Adrenal gland (tissue), 12 donors: ENCODE results near the gene FANCG. TPM values are rescaled to one million over a fixed set of nuclear protein-coding genes. Genes with fewer than 3 reads are reported as not detected.
A peak's percentile ranks its signal among the peaks of the same experiment; 100 is the strongest.

Experiments
- DNase-seq, 7 donors: peaks; one replicate each; pipeline ENCODE4 v3.0.0-alpha.2; 2019 to 2020
- H3K27ac ChIP-seq, 5 donors: fragments of 200-600 bp; sonication (generic) in 4 of 5; 1 replicate in 3 of 5; 2 replicates in 2 of 5; pipeline versions ENCODE4 v1.5.1 to v1.8.0; 2016 to 2020; ENCODE audit warnings: mild to moderate bottlenecking in 1 of 5
- H3K27me3 ChIP-seq: fragments of 200-600 bp; 2 replicates; pipeline ENCODE4 v1.8.0; 2021
- H3K36me3 ChIP-seq, 2 donors: fragments of 200-600 bp; replicated peaks in 1 of 2; 1 replicate in 1 of 2; 2 replicates in 1 of 2; pipeline versions ENCODE4 v1.5.1 to v1.8.0; 2018 to 2022
- H3K4me1 ChIP-seq, 2 donors: fragments of 200-600 bp; replicated peaks in 1 of 2; 1 replicate in 1 of 2; 2 replicates in 1 of 2; pipeline versions ENCODE4 v1.5.1 to v1.8.0; 2018 to 2021
- H3K4me3 ChIP-seq, 4 donors: fragments of 200-600 bp; sonication (generic) in 3 of 4; one replicate each; pipeline ENCODE4 v1.5.1; 2016 to 2018
- H3K9me3 ChIP-seq, 3 donors: fragments of 200-600 bp; sonication (generic) in 1 of 3; replicated peaks in 1 of 3; 1 replicate in 2 of 3; 2 replicates in 1 of 3; pipeline versions ENCODE4 v1.5.1 to v1.8.0; 2016 to 2021
- POLR2A ChIP-seq, 2 donors: fragments of 450-650 bp; IDR thresholded peaks; one replicate each; pipeline ENCODE4 v1.6.1; 2017; ENCODE audit warnings: antibody characterized with exemption in 2 of 2, mild to moderate bottlenecking in 2 of 2, moderate library complexity in 1 of 2
- WGBS, 4 donors: extraction: QIAGEN DNeasy Blood & Tissue Kit in 2 of 4; methylation state at CpG; one replicate each; pipeline versions ENCODE4 v1.1.5 to v1.1.7; 2013 to 2017; 5-methylcytosine and 5-hydroxymethylcytosine counted together
- intact Hi-C, 2 donors: fragments of 100-400 bp; cut with DNase I; formaldehyde crosslinking; loops; one replicate each; pipeline versions ENCODE4 v1.14.1 to v1.15.0; 2022 to 2023
- polyA plus RNA-seq, 3 donors: library from polyadenylated mRNA; stranded (reverse); fragments of 200-250 nt in 2 of 3; fragments of 350-450 nt in 1 of 3; fragmentation: Illumina TruSeq in 1 of 3; extraction: RNeasy Lipid Tissue Mini Kit (QIAGEN cat#74804) in 1 of 3; gene quantifications; one replicate each; pipeline ENCODE4 v1.2.3, GENCODE V29; 2013 to 2014
- total RNA-seq, 9 donors: library from RNA; depleted of rRNA in 4 of 9; stranded (reverse); fragments of >200 nt in 4 of 9; fragments of 120-200 nt in 1 of 9; fragmentation: NEBNext Ultra II Directional in 1 of 9; extraction: Animal tissue kit (Norgen Biotek cat#: 25700) in 1 of 9; gene quantifications; one replicate each; pipeline versions ENCODE4 v1.1.0 to v1.2.4, GENCODE V29; 2013 to 2023
- TF ChIP-seq, protein P1 (sequence below), 6 experiments: fragments of 450-650 bp in 4 of 6; fragments of 200-600 bp in 2 of 6; sonication (generic) in 1 of 6; IDR thresholded peaks; 1 replicate in 5 of 6; 2 replicates in 1 of 6; pipeline versions ENCODE4 v1.5.1 to v1.8.0; 2016 to 2021; ENCODE audit warnings: antibody characterized with exemption in 6 of 6, mild to moderate bottlenecking in 2 of 6, moderate library complexity in 1 of 6
- donor health status: healthy with polysubstance abuse.
- donor health status: Bipolar disorder and iron deficiency.
- donor health status: DM: yes; HTN: yes; CAD: no.
- donor health status: DM: no; HTN: no; CAD: no.
- donor health status: DM: no; HTN: no; CAD: no.
- donor health status: DM: yes; HTN: yes; CAD: no.

FANCG gene
- total and polyA plus RNA-seq, 12 donors = 5.5 to 31.2 (median 13.4) TPM

GRCh38 chr9:35029241-35029640 lies 50.5 kb downstream of the FANCG start:
- Histone ChIP-seq H3K27me3 (no peaks in the 10 kb centered on the region), H3K9me3 (no peaks in the 10 kb centered on the region), H3K27ac (no peak overlapping the region), H3K4me1 (peaks cover 12 to 18% of the 10 kb centered on the region in 2 donors), H3K36me3 (peaks cover 0 to 6% of the 10 kb centered on the region in 2 donors), H3K4me3 (no peak overlapping the region)
- no peak for DNase-seq
- WGBS, 4 donors = 75 to 98% (median 87%) methylated on average over 3 to 4 of the region's 4 CpGs
- intact Hi-C loops = no loop called here
- no peak for TF ChIP-seq POLR2A (IDR thresholded peaks at IDR 0.05)
- TF ChIP-seq, protein P1, sequence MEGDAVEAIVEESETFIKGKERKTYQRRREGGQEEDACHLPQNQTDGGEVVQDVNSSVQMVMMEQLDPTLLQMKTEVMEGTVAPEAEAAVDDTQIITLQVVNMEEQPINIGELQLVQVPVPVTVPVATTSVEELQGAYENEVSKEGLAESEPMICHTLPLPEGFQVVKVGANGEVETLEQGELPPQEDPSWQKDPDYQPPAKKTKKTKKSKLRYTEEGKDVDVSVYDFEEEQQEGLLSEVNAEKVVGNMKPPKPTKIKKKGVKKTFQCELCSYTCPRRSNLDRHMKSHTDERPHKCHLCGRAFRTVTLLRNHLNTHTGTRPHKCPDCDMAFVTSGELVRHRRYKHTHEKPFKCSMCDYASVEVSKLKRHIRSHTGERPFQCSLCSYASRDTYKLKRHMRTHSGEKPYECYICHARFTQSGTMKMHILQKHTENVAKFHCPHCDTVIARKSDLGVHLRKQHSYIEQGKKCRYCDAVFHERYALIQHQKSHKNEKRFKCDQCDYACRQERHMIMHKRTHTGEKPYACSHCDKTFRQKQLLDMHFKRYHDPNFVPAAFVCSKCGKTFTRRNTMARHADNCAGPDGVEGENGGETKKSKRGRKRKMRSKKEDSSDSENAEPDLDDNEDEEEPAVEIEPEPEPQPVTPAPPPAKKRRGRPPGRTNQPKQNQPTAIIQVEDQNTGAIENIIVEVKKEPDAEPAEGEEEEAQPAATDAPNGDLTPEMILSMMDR (IDR thresholded peaks at IDR 0.05) = no peak

- Histone ChIP-seq H3K4me3 (no peak overlapping the region), H3K27ac (no peak overlapping the region), H3K27me3 (no peaks in the 10 kb centered on the region), H3K36me3 (peaks cover 0 to 6% of the 10 kb centered on the region in 2 donors), H3K9me3 (no peaks in the 10 kb centered on the region), H3K4me1 (peaks cover 12 to 18% of the 10 kb centered on the region in 2 donors)
- no peak for TF ChIP-seq POLR2A (IDR thresholded peaks at IDR 0.05)
- TF ChIP-seq, protein P1 (IDR thresholded peaks at IDR 0.05) = no peak
- no peak for DNase-seq
- intact Hi-C loops = no loop called here
Observed at GRCh38 chr9:35028341-35028740, 51.4 kb downstream of the FANCG start.

DNA sequence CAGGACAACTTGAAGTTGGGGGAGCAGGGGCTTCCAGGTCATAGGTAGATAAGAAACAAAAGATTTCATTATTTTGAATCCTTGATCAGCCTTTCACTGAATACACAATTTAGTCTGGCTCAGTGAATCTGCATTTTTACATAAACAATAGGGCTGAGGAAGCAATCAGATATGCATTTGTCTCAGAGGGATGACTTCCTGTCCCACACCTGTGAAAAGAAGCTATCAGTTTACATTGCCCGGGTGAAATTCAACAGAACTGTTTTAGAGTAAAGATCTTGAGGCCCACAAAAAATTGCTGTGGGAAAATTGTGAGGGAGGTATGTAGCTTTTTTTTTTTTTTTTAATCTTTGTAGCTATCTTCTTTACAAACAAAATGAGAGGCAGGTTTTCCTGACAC lies 51.9 kb downstream of the FANCG start:
- whole genome bisulfite sequencing, 4 donors = 68 to 84% (median 77%) methylated on average over 1 of the region's 1 CpG
- Histone ChIP-seq H3K36me3 (peaks cover 0 to 6% of the 10 kb centered on the region in 2 donors), H3K27me3 (no peaks in the 10 kb centered on the region), H3K9me3 (no peaks in the 10 kb centered on the region), H3K27ac (peak overlapping the region in 2 of 5 donors; percentile 82 to 88), H3K4me3 (no peak overlapping the region), H3K4me1 (peaks cover 12 to 18% of the 10 kb centered on the region in 2 donors)
- DNase-seq = no peak
- TF ChIP-seq, protein P1 (IDR thresholded peaks at IDR 0.05) = no peak
- no peak for TF ChIP-seq POLR2A (IDR thresholded peaks at IDR 0.05)
- intact Hi-C loops = no loop called here

DNA sequence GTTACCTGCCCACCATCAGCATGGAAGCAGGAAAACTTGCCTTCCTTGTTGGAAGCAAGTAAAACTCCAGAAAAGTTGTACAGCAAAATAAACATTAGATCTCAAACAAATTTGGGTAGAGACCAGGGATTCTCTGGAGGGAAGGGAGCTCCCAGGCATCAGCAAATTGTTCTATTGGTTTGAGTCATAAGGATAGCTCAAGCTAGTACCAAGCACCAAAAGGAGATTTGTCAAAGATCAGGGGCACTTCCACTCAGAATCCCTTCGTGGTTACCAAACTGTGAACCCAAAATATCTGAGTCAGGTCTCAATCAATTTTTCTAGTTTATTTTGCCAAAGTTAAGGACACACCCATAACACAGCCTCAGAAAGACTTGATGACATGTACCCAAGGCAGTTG lies 52.4 kb downstream of the FANCG start:
- Histone ChIP-seq H3K36me3 (peaks cover 0 to 6% of the 10 kb centered on the region in 2 donors), H3K9me3 (no peaks in the 10 kb centered on the region), H3K27ac (peak overlapping the region in 3 of 5 donors; percentile 82 to 88 (median 85)), H3K4me1 (peaks cover 12 to 18% of the 10 kb centered on the region in 2 donors), H3K4me3 (no peak overlapping the region), H3K27me3 (no peaks in the 10 kb centered on the region)
- intact Hi-C loops = no loop called here
- 25 to 46% (median 43%) methylated on average over 1 of the region's 1 CpG for WGBS, 4 donors
- no peak for DNase-seq
- TF ChIP-seq POLR2A (IDR thresholded peaks at IDR 0.05) = no peak
- TF ChIP-seq, protein P1 (IDR thresholded peaks at IDR 0.05) = no peak
